Tibial nerve (tissue), 4 donors: ENCODE data around the gene FIGNL1. TPM values are rescaled to one million over a fixed set of nuclear protein-coding genes. Genes with fewer than 3 reads are reported as not detected.

Experiments used
- DNase-seq, 2 donors: peaks; one replicate each; pipeline ENCODE4 v3.0.0-alpha.2; 2019; ENCODE audit warnings: low spot score in 2 of 2
- H3K27ac ChIP-seq, 4 donors: fragments of 200-600 bp; sonication (generic) in 3 of 4; one replicate each; pipeline ENCODE4 v1.5.1; 2017 to 2019; ENCODE audit warnings: mild to moderate bottlenecking in 1 of 4
- H3K27me3 ChIP-seq, 2 donors: fragments of 200-600 bp; sonication (generic) in 1 of 2; one replicate each; pipeline versions ENCODE4 v1.5.1 to v1.6.0; 2017 to 2019
- H3K36me3 ChIP-seq, 3 donors: fragments of 200-600 bp; sonication (generic); one replicate each; pipeline ENCODE4 v1.5.1; 2018 to 2019
- H3K4me1 ChIP-seq, 4 donors: fragments of 200-600 bp; sonication (generic) in 3 of 4; one replicate each; pipeline ENCODE4 v1.5.1; 2017 to 2019
- H3K4me3 ChIP-seq, 4 donors: fragments of 200-600 bp; sonication (generic) in 3 of 4; one replicate each; pipeline ENCODE4 v1.5.1; 2017 to 2019; ENCODE audit warnings: mild to moderate bottlenecking in 1 of 4, moderate library complexity in 1 of 4
- H3K9me3 ChIP-seq, 4 donors: fragments of 200-600 bp; sonication (generic) in 3 of 4; one replicate each; pipeline ENCODE4 v1.5.1; 2017 to 2019
- EP300 ChIP-seq, 2 donors: sonication (generic); formaldehyde crosslinking; IDR thresholded peaks; one replicate each; pipeline ENCODE4 v1.6.1; 2017; ENCODE audit warnings: antibody characterized with exemption in 2 of 2, mild to moderate bottlenecking in 1 of 2
- POLR2A ChIP-seq, 2 donors: fragments of 450-650 bp; IDR thresholded peaks; one replicate each; pipeline ENCODE4 v1.6.1; 2017; ENCODE audit warnings: antibody characterized with exemption in 2 of 2, mild to moderate bottlenecking in 2 of 2, moderate library complexity in 2 of 2
- WGBS, 2 donors: methylation state at CpG; one replicate each; pipeline ENCODE4 v1.1.5; 2018; 5-methylcytosine and 5-hydroxymethylcytosine counted together
- total RNA-seq, 4 donors: library from RNA; depleted of rRNA; stranded (reverse); fragments of >200 nt; gene quantifications; one replicate each; pipeline ENCODE4 v1.1.0, GENCODE V29; 2016
- TF ChIP-seq, protein P1 (sequence below), 5 experiments: fragments of 200-600 bp in 3 of 5; fragments of 450-650 bp in 2 of 5; sonication (generic) in 3 of 5; IDR thresholded peaks; one replicate each; pipeline ENCODE4 v1.5.1; 2016 to 2019; ENCODE audit warnings: antibody characterized with exemption in 5 of 5, mild to moderate bottlenecking in 3 of 5, moderate library complexity in 2 of 5

The FIGNL1 gene
- total RNA-seq, 4 donors from 2014 or later: 4.6 to 9.6 (median 6.6) TPM

DNA sequence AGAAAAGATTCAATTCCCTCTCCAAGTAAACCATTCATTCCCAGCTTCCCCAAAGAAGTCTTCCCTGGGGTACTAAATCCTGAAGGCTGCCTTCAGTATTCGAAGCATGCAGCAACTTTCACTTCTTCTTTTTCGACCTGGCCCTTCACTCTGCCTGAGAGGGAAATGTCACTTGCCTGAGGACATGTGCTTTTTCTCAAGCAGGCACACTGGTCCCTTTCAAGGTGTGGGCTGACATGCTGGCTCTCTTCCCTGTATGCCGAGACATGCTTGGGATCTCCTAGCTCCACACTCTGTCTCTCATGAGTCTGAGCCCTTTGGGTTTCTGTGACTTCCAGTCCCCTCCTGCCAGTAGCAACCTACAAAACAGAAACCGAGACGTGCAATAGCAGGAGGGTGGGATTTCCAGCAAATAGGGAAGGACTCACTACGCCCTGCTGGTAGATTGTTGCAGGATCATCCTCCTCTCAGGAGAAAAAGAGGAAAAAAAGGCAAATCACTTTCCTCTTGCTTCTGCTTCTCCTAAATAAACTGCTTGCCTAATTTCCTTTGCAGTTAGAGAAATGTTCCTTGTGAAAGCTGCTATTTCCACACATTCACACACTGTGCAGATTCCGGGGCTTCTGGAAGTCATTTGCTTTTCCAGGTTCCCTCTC lies 33.5 kb downstream of the FIGNL1 start:
- WGBS, 2 donors: 45 to 48% methylated on average over 7 of the region's 7 CpGs

DNA sequence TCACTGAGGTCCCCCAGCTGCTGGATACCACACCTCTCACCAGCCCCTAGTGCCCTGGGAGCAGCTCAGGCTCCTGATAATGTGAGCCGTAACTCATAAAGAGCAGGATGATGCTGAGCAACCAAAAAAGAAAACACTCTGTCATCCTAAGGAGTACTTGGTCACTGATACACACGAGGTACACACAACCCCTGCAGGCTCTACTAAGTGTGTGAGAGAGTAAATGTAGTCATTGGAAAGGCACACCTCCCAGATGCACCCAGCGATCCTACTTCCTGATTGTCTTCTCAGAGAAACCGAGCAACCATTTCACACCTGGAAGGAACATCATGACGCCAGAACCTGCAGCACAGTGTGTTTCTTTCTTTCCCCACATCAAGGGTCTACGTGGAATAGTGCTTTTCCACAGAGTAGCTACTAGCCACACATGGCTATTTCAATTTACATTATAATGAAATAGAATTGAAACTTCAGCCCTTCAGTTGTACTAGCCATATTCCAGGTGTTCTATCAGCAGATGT lies 34.2 kb downstream of the FIGNL1 start:
- Histone ChIP-seq H3K27ac (no peak overlapping the region), H3K36me3 (no peaks in the 10 kb centered on the region), H3K4me1 (no peaks in the 10 kb centered on the region), H3K27me3 (no peaks in the 10 kb centered on the region), H3K4me3 (no peak overlapping the region), H3K9me3 (no peaks in the 10 kb centered on the region)
- DNase-seq: no peak
- TF ChIP-seq EP300 (IDR thresholded peaks at IDR 0.05): no peak
- TF ChIP-seq POLR2A (IDR thresholded peaks at IDR 0.05): no peak
- TF ChIP-seq, protein P1, sequence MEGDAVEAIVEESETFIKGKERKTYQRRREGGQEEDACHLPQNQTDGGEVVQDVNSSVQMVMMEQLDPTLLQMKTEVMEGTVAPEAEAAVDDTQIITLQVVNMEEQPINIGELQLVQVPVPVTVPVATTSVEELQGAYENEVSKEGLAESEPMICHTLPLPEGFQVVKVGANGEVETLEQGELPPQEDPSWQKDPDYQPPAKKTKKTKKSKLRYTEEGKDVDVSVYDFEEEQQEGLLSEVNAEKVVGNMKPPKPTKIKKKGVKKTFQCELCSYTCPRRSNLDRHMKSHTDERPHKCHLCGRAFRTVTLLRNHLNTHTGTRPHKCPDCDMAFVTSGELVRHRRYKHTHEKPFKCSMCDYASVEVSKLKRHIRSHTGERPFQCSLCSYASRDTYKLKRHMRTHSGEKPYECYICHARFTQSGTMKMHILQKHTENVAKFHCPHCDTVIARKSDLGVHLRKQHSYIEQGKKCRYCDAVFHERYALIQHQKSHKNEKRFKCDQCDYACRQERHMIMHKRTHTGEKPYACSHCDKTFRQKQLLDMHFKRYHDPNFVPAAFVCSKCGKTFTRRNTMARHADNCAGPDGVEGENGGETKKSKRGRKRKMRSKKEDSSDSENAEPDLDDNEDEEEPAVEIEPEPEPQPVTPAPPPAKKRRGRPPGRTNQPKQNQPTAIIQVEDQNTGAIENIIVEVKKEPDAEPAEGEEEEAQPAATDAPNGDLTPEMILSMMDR (IDR thresholded peaks at IDR 0.05): no peak
- WGBS, 2 donors: 82% methylated on average over 6 of the region's 6 CpGs

More for the DNA sequence above, 33.5 kb downstream of the FIGNL1 start:
- no peaks in the 10 kb centered on the region for H3K36me3 ChIP-seq
- H3K27me3 ChIP-seq: no peaks in the 10 kb centered on the region
- no peak overlapping the region for H3K27ac ChIP-seq
- DNase-seq: no peak
- no peak overlapping the region for H3K4me3 ChIP-seq
- TF ChIP-seq POLR2A (IDR thresholded peaks at IDR 0.05) (no peak), EP300 (IDR thresholded peaks at IDR 0.05) (peak in 1 of 2 donors; percentile 44)
- H3K9me3 ChIP-seq: no peaks in the 10 kb centered on the region
- H3K4me1 ChIP-seq: no peaks in the 10 kb centered on the region

DNA sequence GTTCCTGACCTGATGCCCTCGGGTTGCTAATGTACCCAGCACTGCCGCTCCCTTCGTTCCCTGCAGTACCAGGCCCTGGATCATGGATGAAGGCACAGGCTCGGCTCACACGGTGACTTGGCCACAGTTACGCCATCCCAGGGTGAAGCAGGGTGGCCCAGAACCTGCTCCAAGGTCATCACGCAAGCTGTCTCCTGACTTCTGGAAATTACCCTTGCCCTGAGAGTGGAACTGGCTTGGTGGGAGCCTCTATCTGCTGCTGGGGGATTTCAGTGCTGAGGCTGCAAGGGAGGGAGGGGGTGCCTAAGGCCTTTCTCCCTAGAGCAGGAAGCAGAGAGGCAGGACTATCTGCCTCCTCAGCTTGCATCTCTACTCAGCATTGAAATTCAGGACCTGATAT lies 36.6 kb downstream of the FIGNL1 start:
- WGBS, 2 donors: 85 to 87% methylated on average over 7 of the region's 7 CpGs
- DNase-seq: no peak
- no peaks in the 10 kb centered on the region for H3K9me3 ChIP-seq
- H3K4me3 ChIP-seq: no peak overlapping the region
- H3K27me3 ChIP-seq: no peaks in the 10 kb centered on the region
- no peaks in the 10 kb centered on the region for H3K36me3 ChIP-seq
- peaks cover 0 to 5% (median 0%) of the 10 kb centered on the region in 4 donors for H3K4me1 ChIP-seq
- H3K27ac ChIP-seq: no peak overlapping the region
- TF ChIP-seq EP300 (IDR thresholded peaks at IDR 0.05) (no peak), POLR2A (IDR thresholded peaks at IDR 0.05) (no peak)
- TF ChIP-seq, protein P1 (IDR thresholded peaks at IDR 0.05): no peak

DNA sequence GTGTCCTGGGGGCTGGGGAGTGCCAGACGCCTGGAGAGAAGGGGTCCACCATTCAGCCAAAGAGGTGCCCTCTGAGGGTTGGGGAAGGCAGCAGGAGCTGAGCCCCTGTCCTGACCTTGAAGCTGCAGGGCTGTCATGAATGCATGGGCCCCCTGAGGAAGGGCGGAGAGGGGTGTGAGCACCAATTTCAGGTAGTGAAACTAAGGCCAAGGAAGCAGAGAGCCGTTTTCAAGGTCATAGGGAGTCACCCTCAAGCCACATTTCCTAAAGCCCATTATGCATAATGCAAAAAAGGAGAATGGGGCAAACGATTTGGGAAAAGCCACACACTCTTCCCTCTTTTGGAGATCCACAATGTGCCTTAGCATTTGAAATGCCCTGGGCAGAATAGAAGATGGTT lies 37.2 kb downstream of the FIGNL1 start:
- WGBS, 2 donors: 64% methylated on average over 4 of the region's 4 CpGs
- Histone ChIP-seq H3K4me3 (no peak overlapping the region), H3K9me3 (no peaks in the 10 kb centered on the region), H3K4me1 (peaks cover 0 to 5% (median 0%) of the 10 kb centered on the region in 4 donors), H3K27ac (no peak overlapping the region), H3K27me3 (no peaks in the 10 kb centered on the region), H3K36me3 (no peaks in the 10 kb centered on the region)
- no peak for DNase-seq
- TF ChIP-seq POLR2A (IDR thresholded peaks at IDR 0.05) (no peak), EP300 (IDR thresholded peaks at IDR 0.05) (no peak)
- TF ChIP-seq, protein P1 (IDR thresholded peaks at IDR 0.05): no peak

DNA sequence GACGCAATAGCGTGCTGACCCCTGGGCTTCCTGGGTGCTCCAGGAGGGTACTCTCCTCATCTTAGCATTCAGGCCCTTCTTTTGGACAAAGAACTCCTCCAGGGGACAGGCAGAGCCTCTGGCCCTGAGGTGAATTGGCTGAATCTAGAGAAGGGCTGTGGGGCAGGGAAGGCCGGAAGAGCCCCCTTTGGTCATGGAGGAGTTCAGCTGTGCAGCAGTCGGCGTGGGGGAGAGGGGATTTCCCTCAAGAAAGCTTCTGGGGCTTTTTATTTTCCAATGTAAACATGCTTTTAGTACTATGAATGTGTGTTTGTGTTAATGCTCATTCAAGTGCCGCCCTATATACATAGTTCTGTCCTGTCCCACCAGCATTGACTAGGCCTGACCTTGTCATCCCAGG lies 38.8 kb downstream of the FIGNL1 start:
- no peak for DNase-seq
- Histone ChIP-seq H3K4me3 (no peak overlapping the region), H3K27me3 (no peaks in the 10 kb centered on the region), H3K36me3 (no peaks in the 10 kb centered on the region), H3K27ac (peak overlapping the region in 1 of 4 donors; percentile 19), H3K9me3 (no peaks in the 10 kb centered on the region), H3K4me1 (peaks cover 0 to 5% (median 0%) of the 10 kb centered on the region in 4 donors)
- no peak for TF ChIP-seq POLR2A (IDR thresholded peaks at IDR 0.05)
- TF ChIP-seq, protein P1 (IDR thresholded peaks at IDR 0.05): no peak
- no peak for TF ChIP-seq EP300 (IDR thresholded peaks at IDR 0.05)
- 43 to 68% methylated on average over 6 of the region's 6 CpGs for WGBS, 2 donors
